Brain microvascular endothelial cell (primary cell): ENCODE measurements around the gene SLC25A17.
"Not testable (repeated sequence)": the region's sequence is repeated elsewhere in the genome, so short reads cannot be mapped to it uniquely, and the experiment has no call there.

ENCODE experiments used
- DNase-seq: peaks from one replicate; pipeline ENCODE4 v3.0.0-alpha.2; 2020
- H3K27ac ChIP-seq: fragments of 250-450 bp; sonication (Bioruptor Pico); 2 replicates; pipeline ENCODE4 v1.5.1; 2020; ENCODE audit warnings: mild to moderate bottlenecking, moderate library complexity
- H3K27me3 ChIP-seq: fragments of 250-450 bp; sonication (Bioruptor Pico); replicated peaks from 2 replicates; pipeline ENCODE4 v1.5.1; 2020; ENCODE audit warnings: mild to moderate bottlenecking
- H3K36me3 ChIP-seq: fragments of 250-450 bp; sonication (Bioruptor Pico); replicated peaks from 2 replicates; pipeline ENCODE4 v1.5.1; 2020; ENCODE audit warnings: mild to moderate bottlenecking
- H3K4me3 ChIP-seq: 2 replicates; pipeline ENCODE4 v1.5.1; 2011; ENCODE audit warnings: low read depth, mild to moderate bottlenecking, control low read depth, low read length, moderate library complexity
- in situ Hi-C: cut with HindIII; loops from 2 replicates; pipeline ENCODE4 v1.10.0; 2017; ENCODE audit warnings: low sequenced_read_pairs, low pct_ligation_motif_present
- TF ChIP-seq, protein P1 (sequence below): IDR thresholded peaks from 2 replicates; pipeline ENCODE4 v1.5.1; 2011; ENCODE audit warnings: low read depth, mild to moderate bottlenecking, moderate library complexity, low read length, control low read depth, inconsistent platforms; ENCODE audit errors: missing control alignments

Gene SLC25A17

DNA sequence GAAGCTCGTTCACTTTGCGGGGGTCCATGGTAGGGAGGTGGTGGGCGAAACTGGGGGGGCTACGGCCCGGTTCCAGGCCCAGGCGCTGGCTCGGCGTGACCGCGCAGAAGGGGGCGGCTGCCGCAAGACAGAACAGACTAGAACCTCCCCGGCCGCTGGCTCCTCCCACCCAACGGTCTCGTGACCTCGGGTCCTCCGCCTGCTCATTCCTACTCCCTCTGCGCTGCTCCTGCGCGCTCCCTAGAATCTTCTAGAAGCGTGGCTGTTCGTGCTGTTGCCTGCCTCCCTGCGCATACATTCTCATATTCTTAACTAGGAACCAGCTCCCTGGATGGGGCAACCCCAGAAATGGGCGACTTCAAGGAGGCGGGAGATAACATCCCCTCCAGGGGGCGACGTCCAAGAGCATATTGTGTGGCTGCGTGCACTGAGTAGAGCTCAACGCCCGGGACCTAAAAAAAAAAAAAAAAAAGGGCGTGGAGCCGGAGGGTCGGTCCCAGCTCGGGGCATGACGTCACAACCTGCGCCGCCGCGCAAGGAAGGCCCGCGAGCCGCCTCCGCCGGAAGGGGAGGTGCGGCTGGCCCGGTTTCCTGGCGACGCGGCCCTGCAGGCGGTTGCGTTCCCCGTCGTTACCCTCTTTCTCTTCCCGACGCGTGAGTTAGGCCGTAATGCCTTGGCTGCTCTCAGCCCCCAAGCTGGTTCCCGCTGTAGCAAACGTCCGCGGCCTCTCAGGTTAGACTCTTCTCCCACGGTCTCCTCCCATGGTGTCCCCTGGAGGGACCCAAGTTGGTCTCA is 37.6 kb upstream of the SLC25A17 start, which contains the start of the genes ST13 and XPNPEP3:
TSS of gene ST13 (minus strand) at position 127 of the 796 bp plus-strand sequence. CDS start at position 28, 99 bp downstream.
TSS of gene XPNPEP3 (plus strand) at position 636 of the 796 bp plus-strand sequence. CDS start at position 670, 34 bp downstream.
- TF ChIP-seq, protein P1, sequence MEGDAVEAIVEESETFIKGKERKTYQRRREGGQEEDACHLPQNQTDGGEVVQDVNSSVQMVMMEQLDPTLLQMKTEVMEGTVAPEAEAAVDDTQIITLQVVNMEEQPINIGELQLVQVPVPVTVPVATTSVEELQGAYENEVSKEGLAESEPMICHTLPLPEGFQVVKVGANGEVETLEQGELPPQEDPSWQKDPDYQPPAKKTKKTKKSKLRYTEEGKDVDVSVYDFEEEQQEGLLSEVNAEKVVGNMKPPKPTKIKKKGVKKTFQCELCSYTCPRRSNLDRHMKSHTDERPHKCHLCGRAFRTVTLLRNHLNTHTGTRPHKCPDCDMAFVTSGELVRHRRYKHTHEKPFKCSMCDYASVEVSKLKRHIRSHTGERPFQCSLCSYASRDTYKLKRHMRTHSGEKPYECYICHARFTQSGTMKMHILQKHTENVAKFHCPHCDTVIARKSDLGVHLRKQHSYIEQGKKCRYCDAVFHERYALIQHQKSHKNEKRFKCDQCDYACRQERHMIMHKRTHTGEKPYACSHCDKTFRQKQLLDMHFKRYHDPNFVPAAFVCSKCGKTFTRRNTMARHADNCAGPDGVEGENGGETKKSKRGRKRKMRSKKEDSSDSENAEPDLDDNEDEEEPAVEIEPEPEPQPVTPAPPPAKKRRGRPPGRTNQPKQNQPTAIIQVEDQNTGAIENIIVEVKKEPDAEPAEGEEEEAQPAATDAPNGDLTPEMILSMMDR: peak; percentile 52
- Histone ChIP-seq H3K27me3 (no peaks in the 10 kb centered on the region), H3K4me3 (peak within 1 kb of the TSS; percentile 97), H3K27ac (peak within 1 kb of the TSS; percentile 99), H3K36me3 (no peaks in the 10 kb centered on the region)
- in situ Hi-C loops: no loop called here
- DNase-seq: peak; percentile 96

- peak overlapping the region; percentile 97 for H3K4me3 ChIP-seq
- H3K27ac ChIP-seq: peak overlapping the region; percentile 99
- no peaks in the 10 kb centered on the region for H3K27me3 ChIP-seq
- TF ChIP-seq, protein P1: no peak
- in situ Hi-C loops: no loop called here
- DNase-seq: peak; percentile 23
- H3K36me3 ChIP-seq: no peaks in the 10 kb centered on the region
Observed at GRCh38 chr22:40855979-40856512, 36.9 kb upstream of the SLC25A17 start.

DNA sequence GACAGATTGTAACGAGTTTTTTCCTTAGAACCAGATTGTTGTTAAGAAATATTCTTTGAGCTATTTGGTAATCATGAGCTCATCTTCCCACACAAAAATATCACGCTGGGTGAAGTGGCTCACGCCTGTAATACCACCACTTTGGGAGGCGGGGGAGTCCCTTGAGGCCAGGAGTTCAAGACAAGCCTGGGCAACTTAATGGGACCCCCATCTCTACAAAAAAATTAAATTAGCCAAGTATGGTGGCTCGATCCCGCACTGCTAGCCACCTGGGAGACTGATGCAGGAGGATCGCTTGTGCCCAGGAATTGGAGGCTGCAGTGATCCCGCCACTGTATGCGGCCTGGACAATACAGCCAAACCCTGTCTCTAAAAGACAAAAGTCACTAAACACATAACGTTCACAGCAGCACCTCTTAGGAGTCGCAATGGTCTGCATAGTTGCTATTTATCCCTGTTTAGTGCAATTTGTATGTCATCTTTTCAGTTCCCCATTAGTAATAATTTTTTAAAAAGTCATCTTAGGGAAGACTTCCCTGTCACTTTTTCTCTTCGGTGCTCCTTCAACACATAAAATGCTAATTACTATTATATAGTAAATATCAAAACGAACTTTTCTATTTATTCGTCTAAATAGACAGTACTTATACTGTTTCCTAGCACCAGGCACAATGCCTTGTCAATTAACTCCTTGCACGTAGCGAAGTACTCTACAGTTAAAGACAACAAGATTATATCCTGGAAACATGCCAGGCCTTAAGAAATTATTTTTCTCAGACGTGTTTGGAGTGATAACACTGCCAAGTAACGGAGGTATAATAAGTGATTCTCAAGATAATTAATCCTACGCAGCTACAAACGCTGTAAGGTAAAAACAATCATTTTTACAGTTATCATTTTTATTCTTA is 36.2 kb upstream of the SLC25A17 start:
- in situ Hi-C loops: no loop called here
- Histone ChIP-seq H3K36me3 (peaks cover 2% of the 10 kb centered on the region), H3K27me3 (no peaks in the 10 kb centered on the region), H3K27ac (peak overlapping the region; percentile 99), H3K4me3 (peak overlapping the region; percentile 97)
- no peak for DNase-seq
- TF ChIP-seq, protein P1: no peak

DNA sequence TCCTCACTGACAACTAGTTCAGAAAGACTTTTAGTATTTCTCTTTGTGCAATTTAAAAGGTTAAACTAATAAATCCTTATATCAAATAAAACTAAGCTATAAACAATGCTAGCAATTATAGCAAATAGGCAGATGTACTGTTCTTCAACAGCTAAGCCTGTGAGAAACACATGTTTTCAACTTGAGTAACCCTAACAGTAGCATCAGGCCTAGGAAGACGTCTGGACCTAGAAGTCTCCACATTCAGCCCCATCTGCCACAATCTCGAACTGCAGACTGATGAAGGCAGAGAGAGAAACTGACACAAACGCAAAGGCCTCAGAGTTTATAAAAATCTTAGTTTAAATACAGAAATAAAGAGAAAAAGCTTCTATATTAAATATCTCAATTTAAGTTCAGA is 34.8 kb upstream of the SLC25A17 start:
- peaks cover 9% of the 10 kb centered on the region for H3K36me3 ChIP-seq
- no peak overlapping the region for H3K27ac ChIP-seq
- DNase-seq: no peak
- no peaks in the 10 kb centered on the region for H3K27me3 ChIP-seq
- TF ChIP-seq, protein P1: no peak
- H3K4me3 ChIP-seq: no peak overlapping the region
- in situ Hi-C loops: no loop called here

GRCh38 chr22:40853333-40853732 is 34.2 kb upstream of the SLC25A17 start:
- no peak overlapping the region for H3K4me3 ChIP-seq
- no peaks in the 10 kb centered on the region for H3K27me3 ChIP-seq
- H3K36me3 ChIP-seq: peaks cover 12% of the 10 kb centered on the region
- in situ Hi-C loops: no loop called here
- H3K27ac ChIP-seq: no peak overlapping the region
- DNase-seq: no peak
- TF ChIP-seq, protein P1: no peak

DNA sequence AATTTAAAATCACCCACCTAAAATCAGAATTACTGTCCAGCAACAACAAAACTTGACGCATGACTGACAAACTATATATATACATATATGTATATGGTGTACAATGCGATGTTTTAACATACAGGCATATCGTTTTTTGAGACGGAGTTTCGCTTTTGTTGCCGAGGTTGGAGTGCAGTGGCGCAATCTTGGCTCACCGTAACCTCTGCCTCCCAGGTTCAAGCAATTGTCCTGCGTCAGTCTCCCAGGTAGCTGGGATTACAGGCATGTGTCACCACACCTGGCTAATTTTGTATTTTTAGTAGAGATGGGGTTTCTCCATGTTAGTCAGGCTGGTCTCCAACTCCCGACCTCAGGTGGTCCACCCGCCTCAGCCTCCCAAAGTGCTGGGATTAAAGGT is 26.7 kb upstream of the SLC25A17 start:
- in situ Hi-C loops, DNase-seq, H3K27me3 ChIP-seq, H3K27ac ChIP-seq, H3K4me3 ChIP-seq: not testable (repeated sequence)
- H3K36me3 ChIP-seq: peaks cover 46% of the 10 kb centered on the region
